MM.1S (cell line): ENCODE data around the gene CYBRD1.

Experiments
- DNase-seq: peaks from one replicate; pipeline ENCODE4 v3.0.0-alpha.2; 2015
- H2AFZ ChIP-seq: fragments of 300-600 bp; sonication (generic); 2 replicates; pipeline ENCODE4 v1.6.0; 2016; ENCODE audit warnings: antibody characterized with exemption, low read length
- H3F3A ChIP-seq: fragments of 300-600 bp; sonication (generic); 2 replicates; pipeline ENCODE4 v1.6.1; 2016; ENCODE audit warnings: mild to moderate bottlenecking, antibody characterized with exemption, low read length, moderate library complexity, mixed read lengths; ENCODE audit not compliant: insufficient read depth
- H3K27ac ChIP-seq: fragments of 300-600 bp; sonication (generic); 2 replicates; pipeline ENCODE4 v1.5.1; 2016; ENCODE audit warnings: mild to moderate bottlenecking, low read length
- H3K27me3 ChIP-seq: fragments of 300-600 bp; sonication (generic); replicated peaks from 2 replicates; pipeline ENCODE4 v1.6.0; 2016; ENCODE audit warnings: low read length; ENCODE audit not compliant: insufficient read depth
- H3K36me3 ChIP-seq: fragments of 300-600 bp; sonication (generic); replicated peaks from 2 replicates; pipeline ENCODE4 v1.6.1; 2016; ENCODE audit warnings: mild to moderate bottlenecking, low read length, mixed read lengths; ENCODE audit not compliant: insufficient read depth
- H3K4me1 ChIP-seq: fragments of 300-600 bp; sonication (generic); 2 replicates; pipeline ENCODE4 v1.6.1; 2016; ENCODE audit warnings: low read length, mixed read lengths
- H3K4me2 ChIP-seq: fragments of 300-600 bp; sonication (generic); 2 replicates; pipeline ENCODE4 v1.6.0; 2016; ENCODE audit warnings: low read depth, low read length
- H3K4me3 ChIP-seq: fragments of 300-600 bp; sonication (generic); 2 replicates; pipeline ENCODE4 v1.5.1; 2016; ENCODE audit warnings: low read length, mixed read lengths
- H3K79me2 ChIP-seq: fragments of 300-600 bp; sonication (generic); 2 replicates; pipeline ENCODE4 v1.6.1; 2016; ENCODE audit warnings: mixed run types, low read length, mixed read lengths
- H3K9ac ChIP-seq: fragments of 300-600 bp; sonication (generic); 2 replicates; pipeline ENCODE4 v1.6.1; 2016; ENCODE audit warnings: low read length, mixed read lengths
- H3K9me2 ChIP-seq: fragments of 300-600 bp; sonication (generic); replicated peaks from 2 replicates; pipeline ENCODE4 v1.6.1; 2016; ENCODE audit warnings: mild to moderate bottlenecking, low read length, mixed read lengths; ENCODE audit not compliant: insufficient read depth
- H3K9me3 ChIP-seq: fragments of 300-600 bp; sonication (generic); replicated peaks from 2 replicates; pipeline ENCODE4 v1.6.1; 2016; ENCODE audit warnings: mild to moderate bottlenecking, low read length, mixed read lengths; ENCODE audit not compliant: insufficient read depth
- H4K20me1 ChIP-seq: fragments of 300-600 bp; sonication (generic); 2 replicates; pipeline ENCODE4 v1.6.1; 2016; ENCODE audit warnings: mild to moderate bottlenecking, low read length, moderate library complexity, mixed read lengths; ENCODE audit not compliant: insufficient read depth
- EZH2 ChIP-seq: fragments of 300-600 bp; sonication (generic); optimal IDR thresholded peaks from 2 replicates; pipeline ENCODE3; 2017; ENCODE audit warnings: low read depth, mild to moderate bottlenecking, antibody characterized with exemption, low read length, mixed read lengths
- EZH2phosphoT487 ChIP-seq: fragments of 300-600 bp; sonication (generic); IDR thresholded peaks from 2 replicates; pipeline ENCODE4 v1.6.1; 2018; ENCODE audit warnings: antibody characterized with exemption, low read length
- TF ChIP-seq, protein P1 (sequence below): fragments of 300-600 bp; sonication (generic); IDR thresholded peaks from 2 replicates; pipeline ENCODE4 v1.5.1; 2016; ENCODE audit warnings: antibody characterized with exemption, low read length, mixed read lengths

CYBRD1 gene

DNA sequence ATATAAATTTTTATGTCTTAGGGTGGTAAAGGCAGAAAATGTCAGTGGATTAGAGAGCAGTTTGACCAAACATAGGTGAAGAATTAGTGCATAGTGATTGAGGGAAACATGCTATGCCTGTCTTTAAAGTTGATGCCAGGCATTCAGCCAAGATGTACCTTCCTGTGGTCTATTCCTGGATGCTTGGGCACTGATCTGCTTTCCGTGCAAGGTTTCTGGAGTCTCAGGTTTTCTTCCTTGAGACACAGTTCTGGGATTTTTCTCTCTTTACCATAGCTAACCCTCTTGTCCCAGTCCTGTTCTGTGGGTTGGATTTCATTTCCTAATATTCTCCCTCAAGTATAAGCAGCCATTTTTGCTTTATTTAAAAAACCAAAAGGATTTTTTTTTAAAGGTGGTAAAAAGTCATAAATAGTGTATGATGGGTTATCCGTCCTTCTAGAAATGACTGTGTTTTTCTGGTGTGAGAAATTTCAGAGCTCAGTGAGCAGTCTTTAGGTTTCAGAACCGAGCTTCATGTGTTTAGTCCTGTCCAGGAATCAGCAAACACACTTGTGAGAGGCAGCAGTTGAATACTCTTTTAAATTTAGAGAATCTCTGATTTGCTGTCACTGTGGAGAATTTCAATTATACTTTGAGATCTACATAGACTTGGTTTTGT, 43.0 kb upstream of the CYBRD1 start:
- H3K27ac ChIP-seq, result no peak overlapping the region
- DNase-seq, result no peak

DNA sequence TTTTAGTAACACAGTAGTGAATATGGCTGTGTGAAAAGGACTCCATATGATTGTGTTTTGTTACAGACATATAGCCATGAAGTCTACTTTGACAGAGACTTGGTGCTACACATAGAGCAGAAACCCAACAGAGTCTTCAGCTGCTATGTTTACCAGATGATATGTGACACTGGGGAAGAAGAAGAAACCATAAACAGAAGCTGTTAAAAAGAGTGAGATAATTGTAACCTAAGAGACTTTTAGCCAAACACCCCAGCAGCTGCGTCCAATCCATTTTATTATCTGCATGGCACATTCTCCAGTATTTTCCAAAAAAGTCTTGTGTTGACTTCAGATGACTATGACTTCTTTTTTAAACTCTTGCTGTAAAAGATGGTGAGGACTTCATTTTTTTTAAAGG, 41.4 kb upstream of the CYBRD1 start:
- no peaks in the 10 kb centered on the region for H3K36me3 ChIP-seq
- no peaks in the 10 kb centered on the region for H3K79me2 ChIP-seq
- H3K27ac ChIP-seq, result no peak overlapping the region
- no peak overlapping the region for H3K4me3 ChIP-seq
- no peaks in the 10 kb centered on the region for H3F3A ChIP-seq
- no peak overlapping the region for H3K9ac ChIP-seq
- H3K9me3 ChIP-seq, result no peaks in the 10 kb centered on the region
- peaks cover 7% of the 10 kb centered on the region for H3K4me1 ChIP-seq
- H2AFZ ChIP-seq, result no peak overlapping the region
- H3K4me2 ChIP-seq, result no peak overlapping the region
- H4K20me1 ChIP-seq, result no peaks in the 10 kb centered on the region
- no peak for TF ChIP-seq EZH2phosphoT487
- TF ChIP-seq, protein P1, sequence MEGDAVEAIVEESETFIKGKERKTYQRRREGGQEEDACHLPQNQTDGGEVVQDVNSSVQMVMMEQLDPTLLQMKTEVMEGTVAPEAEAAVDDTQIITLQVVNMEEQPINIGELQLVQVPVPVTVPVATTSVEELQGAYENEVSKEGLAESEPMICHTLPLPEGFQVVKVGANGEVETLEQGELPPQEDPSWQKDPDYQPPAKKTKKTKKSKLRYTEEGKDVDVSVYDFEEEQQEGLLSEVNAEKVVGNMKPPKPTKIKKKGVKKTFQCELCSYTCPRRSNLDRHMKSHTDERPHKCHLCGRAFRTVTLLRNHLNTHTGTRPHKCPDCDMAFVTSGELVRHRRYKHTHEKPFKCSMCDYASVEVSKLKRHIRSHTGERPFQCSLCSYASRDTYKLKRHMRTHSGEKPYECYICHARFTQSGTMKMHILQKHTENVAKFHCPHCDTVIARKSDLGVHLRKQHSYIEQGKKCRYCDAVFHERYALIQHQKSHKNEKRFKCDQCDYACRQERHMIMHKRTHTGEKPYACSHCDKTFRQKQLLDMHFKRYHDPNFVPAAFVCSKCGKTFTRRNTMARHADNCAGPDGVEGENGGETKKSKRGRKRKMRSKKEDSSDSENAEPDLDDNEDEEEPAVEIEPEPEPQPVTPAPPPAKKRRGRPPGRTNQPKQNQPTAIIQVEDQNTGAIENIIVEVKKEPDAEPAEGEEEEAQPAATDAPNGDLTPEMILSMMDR, result no peak
- TF ChIP-seq EZH2, result no peak
- DNase-seq, result no peak
- no peaks in the 10 kb centered on the region for H3K9me2 ChIP-seq
- no peaks in the 10 kb centered on the region for H3K27me3 ChIP-seq

More for the DNA sequence above, 43.0 kb upstream of the CYBRD1 start:
- Histone ChIP-seq H3K4me2 (no peak overlapping the region), H3K9me2 (no peaks in the 10 kb centered on the region), H3F3A (no peaks in the 10 kb centered on the region), H2AFZ (no peak overlapping the region), H3K36me3 (no peaks in the 10 kb centered on the region), H3K4me3 (no peak overlapping the region), H3K4me1 (peaks cover 7% of the 10 kb centered on the region), H3K9me3 (no peaks in the 10 kb centered on the region), H3K9ac (no peak overlapping the region), H3K79me2 (no peaks in the 10 kb centered on the region), H4K20me1 (no peaks in the 10 kb centered on the region), H3K27me3 (no peaks in the 10 kb centered on the region)
- TF ChIP-seq, protein P1, result no peak

DNA sequence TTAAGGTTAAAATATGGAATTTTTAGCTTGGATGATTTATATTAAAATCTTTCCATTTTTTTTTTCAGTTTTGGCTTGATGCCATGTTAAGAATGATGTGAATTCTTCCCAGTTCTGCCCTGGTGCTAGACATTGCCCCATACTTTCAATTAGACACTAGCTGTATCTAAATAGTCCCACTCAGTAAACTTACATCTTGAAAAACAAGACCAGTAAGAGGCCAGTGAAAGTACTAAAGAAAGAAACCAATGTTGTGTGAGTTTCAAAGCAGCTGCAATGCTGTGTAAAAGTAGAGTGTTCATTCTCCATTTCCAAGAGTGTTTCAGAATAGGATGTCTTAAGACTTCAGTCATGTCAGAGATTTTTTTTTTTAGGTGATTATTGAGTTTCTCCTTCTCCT, 40.0 kb upstream of the CYBRD1 start:
- DNase-seq, result no peak
- Histone ChIP-seq H3K27ac (no peak overlapping the region), H3K4me1 (peaks cover 7% of the 10 kb centered on the region), H3K36me3 (no peaks in the 10 kb centered on the region), H3F3A (no peaks in the 10 kb centered on the region), H3K9ac (no peak overlapping the region), H3K79me2 (no peaks in the 10 kb centered on the region), H3K4me2 (no peak overlapping the region), H3K9me3 (no peaks in the 10 kb centered on the region), H3K9me2 (no peaks in the 10 kb centered on the region), H3K27me3 (no peaks in the 10 kb centered on the region), H2AFZ (no peak overlapping the region), H3K4me3 (no peak overlapping the region), H4K20me1 (no peaks in the 10 kb centered on the region)
- TF ChIP-seq EZH2 (no peak), EZH2phosphoT487 (no peak)
- TF ChIP-seq, protein P1, result no peak
